HEK293 (cell line): ENCODE measurements around the gene BOC.

Experiments
- AEBP2 ChIP-seq: fragments of 450-650 bp; formaldehyde crosslinking; IDR thresholded peaks from 2 replicates; pipeline ENCODE4 v1.5.1; 2016; ENCODE audit warnings: missing biosample characterization, missing genetic modification characterization, borderline replicate concordance
- GLIS2 ChIP-seq: fragments of 450-650 bp; formaldehyde crosslinking; IDR thresholded peaks from 2 replicates; pipeline ENCODE4 v1.5.1; 2016; ENCODE audit warnings: missing biosample characterization, missing genetic modification characterization
- KLF1 ChIP-seq: fragments of 450-650 bp; formaldehyde crosslinking; IDR thresholded peaks from 2 replicates; pipeline ENCODE4 v1.5.1; 2016; ENCODE audit warnings: missing biosample characterization, missing genetic modification characterization
- KLF10 ChIP-seq: fragments of 450-650 bp; IDR thresholded peaks from 2 replicates; pipeline ENCODE4 v1.5.1; 2018; ENCODE audit warnings: missing biosample characterization, mild to moderate bottlenecking, missing genetic modification characterization
- KLF16 ChIP-seq: fragments of 450-650 bp; formaldehyde crosslinking; IDR thresholded peaks from 2 replicates; pipeline ENCODE4 v1.5.1; 2017; ENCODE audit warnings: missing biosample characterization, missing genetic modification characterization
- SP7 ChIP-seq: fragments of 450-650 bp; formaldehyde crosslinking; IDR thresholded peaks from 2 replicates; pipeline ENCODE4 v1.5.1; 2016; ENCODE audit warnings: missing biosample characterization, missing genetic modification characterization
- TCF7L2 ChIP-seq: IDR thresholded peaks from 2 replicates; pipeline ENCODE4 v1.6.1; 2011; ENCODE audit warnings: low read depth, mild to moderate bottlenecking, inconsistent platforms, low read length, moderate library complexity, borderline replicate concordance
- TSHZ1 ChIP-seq: fragments of 450-650 bp; formaldehyde crosslinking; IDR thresholded peaks from 2 replicates; pipeline ENCODE4 v1.5.1; 2016; ENCODE audit warnings: missing biosample characterization, missing genetic modification characterization, borderline replicate concordance
- ZBTB44 ChIP-seq: fragments of 450-650 bp; IDR thresholded peaks from 2 replicates; pipeline ENCODE4 v1.5.1; 2018; ENCODE audit warnings: missing biosample characterization, mild to moderate bottlenecking, missing genetic modification characterization
- ZBTB8A ChIP-seq: fragments of 450-650 bp; formaldehyde crosslinking; IDR thresholded peaks from 2 replicates; pipeline ENCODE4 v1.5.1; 2016; ENCODE audit warnings: missing biosample characterization, missing genetic modification characterization
- ZFP37 ChIP-seq: fragments of 450-650 bp; formaldehyde crosslinking; IDR thresholded peaks from 2 replicates; pipeline ENCODE4 v1.5.1; 2016; ENCODE audit warnings: missing biosample characterization, missing genetic modification characterization
- ZNF112 ChIP-seq: fragments of 450-650 bp; formaldehyde crosslinking; IDR thresholded peaks from 2 replicates; pipeline ENCODE4 v1.5.0; 2017; ENCODE audit warnings: missing biosample characterization, missing genetic modification characterization
- ZNF18 ChIP-seq: fragments of 450-650 bp; formaldehyde crosslinking; IDR thresholded peaks from 2 replicates; pipeline ENCODE4 v1.5.1; 2016; ENCODE audit warnings: missing biosample characterization, missing genetic modification characterization
- ZNF221 ChIP-seq: fragments of 450-650 bp; formaldehyde crosslinking; IDR thresholded peaks from 2 replicates; pipeline ENCODE4 v1.5.1; 2017; ENCODE audit warnings: missing biosample characterization, missing genetic modification characterization, borderline replicate concordance
- ZNF311 ChIP-seq: fragments of 450-650 bp; formaldehyde crosslinking; IDR thresholded peaks from 2 replicates; pipeline ENCODE4 v1.5.1; 2017; ENCODE audit warnings: missing biosample characterization, missing genetic modification characterization, borderline replicate concordance
- ZNF335 ChIP-seq: fragments of 450-650 bp; formaldehyde crosslinking; conservative IDR thresholded peaks from 2 replicates; pipeline ENCODE4 v1.5.1; 2016; ENCODE audit warnings: missing biosample characterization, missing genetic modification characterization
- ZNF501 ChIP-seq: fragments of 450-650 bp; formaldehyde crosslinking; IDR thresholded peaks from 2 replicates; pipeline ENCODE4 v1.5.1; 2016; ENCODE audit warnings: missing biosample characterization, missing genetic modification characterization
- ZNF518A ChIP-seq: fragments of 450-650 bp; formaldehyde crosslinking; conservative IDR thresholded peaks from 2 replicates; pipeline ENCODE4 v1.5.1; 2016; ENCODE audit warnings: low read depth, missing biosample characterization, missing genetic modification characterization
- ZNF521 ChIP-seq: fragments of 450-650 bp; formaldehyde crosslinking; IDR thresholded peaks from 2 replicates; pipeline ENCODE4 v1.5.1; 2017; ENCODE audit warnings: missing biosample characterization, mild to moderate bottlenecking, missing genetic modification characterization
- ZNF610 ChIP-seq: fragments of 450-650 bp; formaldehyde crosslinking; IDR thresholded peaks from 2 replicates; pipeline ENCODE4 v1.5.1; 2016; ENCODE audit warnings: missing biosample characterization, missing genetic modification characterization, borderline replicate concordance
- ZNF621 ChIP-seq: fragments of 450-650 bp; formaldehyde crosslinking; IDR thresholded peaks from 2 replicates; pipeline ENCODE4 v1.5.1; 2017; ENCODE audit warnings: missing biosample characterization, missing genetic modification characterization
- ZNF654 ChIP-seq: fragments of 450-650 bp; formaldehyde crosslinking; IDR thresholded peaks from 2 replicates; pipeline ENCODE4 v1.5.1; 2016; ENCODE audit warnings: low read depth, missing biosample characterization, missing genetic modification characterization
- ZNF660 ChIP-seq: fragments of 450-650 bp; IDR thresholded peaks from 2 replicates; pipeline ENCODE4 v1.5.1; 2018; ENCODE audit warnings: missing biosample characterization, mild to moderate bottlenecking, missing genetic modification characterization
- ZNF747 ChIP-seq: fragments of 450-650 bp; formaldehyde crosslinking; IDR thresholded peaks from 2 replicates; pipeline ENCODE4 v1.5.1; 2016; ENCODE audit warnings: missing biosample characterization, missing genetic modification characterization

Gene BOC

GRCh38 chr3:113167825-113168801 is 43.2 kb upstream of the BOC start (continued):
- TF ChIP-seq ZNF518A (tag by site-specific recombination), result no peak
- no peak for TF ChIP-seq ZNF654 (tag by site-specific recombination)
- TF ChIP-seq ZNF610 (tag by site-specific recombination), result no peak
- TF ChIP-seq AEBP2 (tag by site-specific recombination), result no peak
- no peak for TF ChIP-seq ZNF621 (tag by site-specific recombination)
- no peak for TF ChIP-seq ZNF221
- no peak for TF ChIP-seq ZNF311 (tag by site-specific recombination)
- no peak for TF ChIP-seq ZNF747 (tag by site-specific recombination)
- no peak for TF ChIP-seq ZNF501 (tag by site-specific recombination)
- TF ChIP-seq ZNF521, result no peak
- peak; percentile 41; the same call in 1 of the 2 replicates for TF ChIP-seq ZNF335 (tag by site-specific recombination)
- no peak for TF ChIP-seq ZFP37
- TF ChIP-seq TSHZ1, result peak; percentile 50; the same call in 1 of the 2 replicates
- 0 out of 2 replicates have a peak, but pooled peaks have one; percentile 38 for TF ChIP-seq KLF16 (tag by site-specific recombination)
- peak; percentile 63 for TF ChIP-seq KLF10 (tag by site-specific recombination)
- peak; percentile 60 for TF ChIP-seq ZBTB8A (tag by site-specific recombination)
- peak; percentile 79; the same call in 1 of the 2 replicates for TF ChIP-seq ZNF18 (tag by site-specific recombination)
- TF ChIP-seq TCF7L2, result no peak
- TF ChIP-seq ZNF112 (tag by site-specific recombination), result no peak
- no peak for TF ChIP-seq KLF1 (tag by site-specific recombination)
- TF ChIP-seq GLIS2 (tag by site-specific recombination), result no peak
- peak; percentile 77 for TF ChIP-seq SP7 (tag by site-specific recombination)
- TF ChIP-seq ZBTB44 (tag by site-specific recombination), result 0 out of 2 replicates have a peak, but pooled peaks have one; percentile 23
- 0 out of 2 replicates have a peak, but pooled peaks have one; percentile 57 for TF ChIP-seq ZNF660 (tag by site-specific recombination)
